Naive thymus-derived CD4-positive, alpha-beta T cell (primary cell): ENCODE data around the gene RUFY3. TPM values are rescaled to one million over a fixed set of nuclear protein-coding genes. Genes with fewer than 3 reads are reported as not detected.
"Not testable (repeated sequence)": the region's sequence is repeated elsewhere in the genome, so short reads cannot be mapped to it uniquely, and the experiment has no call there.

Source experiments
- ATAC-seq: fragments of 150-1000 bp; cut with Tn5 transposase; 2 replicates; pipeline ENCODE4 v1.10.0; 2021; ENCODE audit warnings: mild to moderate bottlenecking, moderate library complexity
- CTCF ChIA-PET: fragments of 350-600 bp; sonication (Branson Sonifier 250); formaldehyde crosslinking; loops from one replicate; lab custom pipeline; 2021; ENCODE audit warnings: antibody characterized with exemption; lab: Charles Lee
- POLR2A ChIA-PET: fragments of 350-600 bp; sonication (Branson Sonifier 250); formaldehyde crosslinking; loops from one replicate; lab custom pipeline; 2021; ENCODE audit warnings: antibody characterized with exemption, inconsistent platforms; lab: Charles Lee
- DNase-seq, 9 donors: peaks; one replicate each; pipeline versions ENCODE4 v3.0.0 to v3.0.0-alpha.2; 2020 to 2022; ENCODE audit warnings: mixed read lengths in 1 of 9
- H3K27ac ChIP-seq: one replicate; pipeline ENCODE4 v1.7.0; 2013; ENCODE audit warnings: mild to moderate bottlenecking, low read depth, low read length, moderate library complexity
- H3K27me3 ChIP-seq, 2 donors: one replicate each; pipeline ENCODE4 v1.7.0; 2013; ENCODE audit warnings: low read length in 2 of 2, mild to moderate bottlenecking in 2 of 2, moderate library complexity in 2 of 2; ENCODE audit not compliant: control insufficient read depth in 2 of 2, insufficient read depth in 2 of 2
- H3K36me3 ChIP-seq, 3 experiments: 1 replicate in 2 of 3; 2 replicates in 1 of 3; pipeline ENCODE4 v1.7.0; 2013; ENCODE audit warnings: low read length in 3 of 3, mild to moderate bottlenecking in 3 of 3, moderate library complexity in 1 of 3; ENCODE audit not compliant: insufficient read depth in 3 of 3, control insufficient read depth in 2 of 3
- H3K4me1 ChIP-seq, 2 donors: one replicate each; pipeline ENCODE4 v1.7.0; 2013; ENCODE audit warnings: low read length in 2 of 2, mild to moderate bottlenecking in 2 of 2, moderate library complexity in 1 of 2; ENCODE audit not compliant: control insufficient read depth in 2 of 2, insufficient read depth in 2 of 2
- H3K4me3 ChIP-seq: 2 replicates; pipeline ENCODE4 v1.7.0; 2013; ENCODE audit warnings: mild to moderate bottlenecking, low read length
- H3K9me3 ChIP-seq, 3 experiments: 1 replicate in 2 of 3; 2 replicates in 1 of 3; pipeline ENCODE4 v1.7.0; 2013; ENCODE audit warnings: low read length in 3 of 3; ENCODE audit not compliant: control insufficient read depth in 2 of 3
- H3K27ac Mint-ChIP-seq, 9 donors: one replicate each; pipeline ENCODE4 v1.8.0; 2020 to 2022; ENCODE audit warnings: mixed read lengths in 9 of 9, mild to moderate bottlenecking in 8 of 9, moderate library complexity in 5 of 9, inconsistent platforms in 2 of 9
- H3K27me3 Mint-ChIP-seq, 5 donors: one replicate each; pipeline ENCODE4 v1.8.0; 2021 to 2022; ENCODE audit warnings: mixed read lengths in 5 of 5, mild to moderate bottlenecking in 1 of 5
- H3K36me3 Mint-ChIP-seq, 5 donors: one replicate each; pipeline ENCODE4 v1.8.0; 2020 to 2022; ENCODE audit warnings: mixed read lengths in 5 of 5, mild to moderate bottlenecking in 3 of 5, inconsistent platforms in 1 of 5
- H3K4me1 Mint-ChIP-seq, 7 donors: one replicate each; pipeline ENCODE4 v1.8.0; 2020 to 2022; ENCODE audit warnings: mixed read lengths in 7 of 7, mild to moderate bottlenecking in 3 of 7, inconsistent platforms in 1 of 7
- H3K4me3 Mint-ChIP-seq, 10 donors: one replicate each; pipeline ENCODE4 v1.8.0; 2020 to 2022; ENCODE audit warnings: mild to moderate bottlenecking in 10 of 10, mixed read lengths in 10 of 10, moderate library complexity in 6 of 10, inconsistent platforms in 2 of 10
- H3K9me3 Mint-ChIP-seq, 11 donors: one replicate each; pipeline ENCODE4 v1.8.0; 2020 to 2022; ENCODE audit warnings: mixed read lengths in 11 of 11, mild to moderate bottlenecking in 4 of 11, inconsistent platforms in 1 of 11, moderate library complexity in 1 of 11
- intact Hi-C, 2 donors: fragments of 100-400 bp; cut with micrococcal nuclease; formaldehyde crosslinking; loops; one replicate each; pipeline ENCODE4 v1.15.1; 2023
- polyA plus RNA-seq, 2 donors: library from polyadenylated mRNA; unstranded; fragments of 300-500 nt; fragmentation: Illumina TruSeq; gene quantifications; one replicate each; pipeline ENCODE4 v1.2.3, GENCODE V29; 2021
- total RNA-seq, 6 experiments: library from RNA in 5 of 6; stranded (reverse) in 5 of 6; gene quantifications; 1 replicate in 5 of 6; 2 replicates in 1 of 6; pipeline ENCODE4 v1.2.3 and lab custom pipeline; 2021 to 2026

Gene RUFY3
- total and polyA plus RNA-seq, 7 experiments from 2014 or later = 4.0 to 41.2 (median 38.6) TPM

- no peak for DNase-seq
- Mint-ChIP-seq H3K9me3 (peaks cover 0 to 8% (median 0%) of the 10 kb centered on the region in 11 donors), H3K27me3 (no peaks in the 10 kb centered on the region), H3K27ac (no peak overlapping the region), H3K4me1 (peaks cover 13 to 19% (median 16%) of the 10 kb centered on the region in 7 donors), H3K4me3 (no peak overlapping the region), H3K36me3 (peaks cover 9 to 42% (median 34%) of the 10 kb centered on the region in 5 donors)
- CTCF ChIA-PET = no interaction called here
- Histone ChIP-seq H3K4me3 (no peak overlapping the region), H3K27me3 (no peaks in the 10 kb centered on the region), H3K4me1 (no peaks in the 10 kb centered on the region), H3K27ac (no peak overlapping the region), H3K36me3 (peaks cover 0 to 8% (median 0%) of the 10 kb centered on the region in 3 experiments), H3K9me3 (no peaks in the 10 kb centered on the region)
- POLR2A ChIA-PET = no interaction called here
- no peak for ATAC-seq
- intact Hi-C loops = loop anchor here in 1 of 2 donors (2.0 kb wide), 1 partner anchor 25 kb away; no protein-coding TSS in a partner anchor
Measured at GRCh38 chr4:70761276-70761816, 39.6 kb downstream of the RUFY3 start.

GRCh38 chr4:70765368-70765767 lies 43.6 kb downstream of the RUFY3 start:
- Mint-ChIP-seq H3K36me3 (peaks cover 7 to 56% (median 48%) of the 10 kb centered on the region in 5 donors), H3K9me3 (peaks cover 0 to 8% (median 0%) of the 10 kb centered on the region in 11 donors), H3K27me3 (no peaks in the 10 kb centered on the region), H3K4me3 (no peak overlapping the region), H3K27ac (no peak overlapping the region), H3K4me1 (peaks cover under 1 to 17% (median 5%) of the 10 kb centered on the region in 7 donors)
- H3K9me3 ChIP-seq = no peaks in the 10 kb centered on the region
- ATAC-seq = no peak
- ChIA-PET CTCF (no interaction called here), POLR2A (no interaction called here)
- no peaks in the 10 kb centered on the region for H3K4me1 ChIP-seq
- no peak for DNase-seq
- intact Hi-C loops = no loop called here
- peaks cover 0 to 8% (median 0%) of the 10 kb centered on the region in 3 experiments for H3K36me3 ChIP-seq
- no peaks in the 10 kb centered on the region for H3K27me3 ChIP-seq
- H3K27ac ChIP-seq = no peak overlapping the region
- no peak overlapping the region for H3K4me3 ChIP-seq

- Mint-ChIP-seq H3K4me1 (peaks cover 0 to 19% (median 4%) of the 10 kb centered on the region in 7 donors), H3K4me3 (no peak overlapping the region), H3K9me3 (peaks cover 0 to 8% (median 0%) of the 10 kb centered on the region in 11 donors), H3K27me3 (no peaks in the 10 kb centered on the region), H3K36me3 (peaks cover 7 to 47% (median 33%) of the 10 kb centered on the region in 5 donors), H3K27ac (peak overlapping the region in 1 of 9 donors; percentile 1)
- Histone ChIP-seq H3K4me3 (no peak overlapping the region), H3K9me3 (no peaks in the 10 kb centered on the region), H3K36me3 (peaks cover 0 to 14% (median 0%) of the 10 kb centered on the region in 3 experiments), H3K27ac (no peak overlapping the region), H3K27me3 (no peaks in the 10 kb centered on the region), H3K4me1 (no peaks in the 10 kb centered on the region)
- intact Hi-C loops = no loop called here
- DNase-seq (no peak), ATAC-seq (no peak)
- CTCF ChIA-PET = interaction anchor here (0.9 kb wide), 1 partner anchor 15 kb away, joined by 3 read pairs; no protein-coding TSS in a partner anchor
- POLR2A ChIA-PET = interaction anchor here (0.7 kb wide), 1 partner anchor 40 kb away, joined by 3 read pairs; no protein-coding TSS in a partner anchor
Measured at GRCh38 chr4:70768301-70768948, 46.7 kb downstream of the RUFY3 start.

GRCh38 chr4:70769396-70769795 lies 47.6 kb downstream of the RUFY3 start:
- intact Hi-C loops, H3K9me3 Mint-ChIP-seq, H3K4me3 ChIP-seq, H3K4me1 ChIP-seq, H3K27ac ChIP-seq, ATAC-seq, H3K4me3 Mint-ChIP-seq, H3K36me3 ChIP-seq, CTCF ChIA-PET, H3K9me3 ChIP-seq, H3K27me3 ChIP-seq, H3K27me3 Mint-ChIP-seq: not testable (repeated sequence)
- POLR2A ChIA-PET = interaction anchor here (0.7 kb wide), 1 partner anchor 41 kb away, joined by 3 read pairs; no protein-coding TSS in a partner anchor
- peak overlapping the region in 2 of 9 donors; percentile 28 to 46 for H3K27ac Mint-ChIP-seq
- peak in 3 of 9 donors; percentile 3 to 20 (median 10) for DNase-seq
- H3K4me1 Mint-ChIP-seq = peaks cover 0 to 19% (median 4%) of the 10 kb centered on the region in 7 donors
- H3K36me3 Mint-ChIP-seq = peaks cover 2 to 37% (median 23%) of the 10 kb centered on the region in 5 donors

GRCh38 chr4:70772929-70773555 lies 51.3 kb downstream of the RUFY3 start:
- DNase-seq (no peak), ATAC-seq (no peak)
- Mint-ChIP-seq H3K4me3 (no peak overlapping the region), H3K9me3 (no peaks in the 10 kb centered on the region), H3K4me1 (peaks cover 0 to 16% (median 4%) of the 10 kb centered on the region in 7 donors), H3K27me3 (no peaks in the 10 kb centered on the region), H3K27ac (no peak overlapping the region), H3K36me3 (peaks cover 0 to 17% (median 8%) of the 10 kb centered on the region in 5 donors)
- Histone ChIP-seq H3K27ac (no peak overlapping the region), H3K4me1 (no peaks in the 10 kb centered on the region), H3K9me3 (no peaks in the 10 kb centered on the region), H3K27me3 (no peaks in the 10 kb centered on the region), H3K4me3 (no peak overlapping the region), H3K36me3 (peaks cover 0 to 6% (median 0%) of the 10 kb centered on the region in 3 experiments)
- CTCF ChIA-PET = interaction anchor here (1.4 kb wide), 1 partner anchor 38 kb away, joined by 3 read pairs; no protein-coding TSS in a partner anchor
- intact Hi-C loops = loop anchor here in 1 of 2 donors (5.0 kb wide), 1 partner anchor 36 kb away; no protein-coding TSS in a partner anchor
- POLR2A ChIA-PET = no interaction called here

- Mint-ChIP-seq H3K4me1 (peaks cover 0 to 2% (median 0%) of the 10 kb centered on the region in 7 donors), H3K27ac (peak overlapping the region in 1 of 9 donors; percentile 41), H3K27me3 (no peaks in the 10 kb centered on the region), H3K4me3 (no peak overlapping the region), H3K9me3 (no peaks in the 10 kb centered on the region), H3K36me3 (peaks cover 0 to 22% (median 0%) of the 10 kb centered on the region in 5 donors)
- H3K4me1 ChIP-seq = no peaks in the 10 kb centered on the region
- no peak for ATAC-seq
- H3K27ac ChIP-seq = no peak overlapping the region
- H3K27me3 ChIP-seq = no peaks in the 10 kb centered on the region
- intact Hi-C loops = no loop called here
- DNase-seq = no peak
- no peak overlapping the region for H3K4me3 ChIP-seq
- CTCF ChIA-PET = no interaction called here
- no peaks in the 10 kb centered on the region for H3K36me3 ChIP-seq
- POLR2A ChIA-PET = interaction anchor here (0.6 kb wide), 1 partner anchor 20 kb away, joined by 3 read pairs; no protein-coding TSS in a partner anchor
- H3K9me3 ChIP-seq = no peaks in the 10 kb centered on the region
Measured at GRCh38 chr4:70778888-70779422, 57.2 kb downstream of the RUFY3 start.
